Mesothelial cell of epicardium (in vitro differentiated cells): ENCODE data around the gene NPHP4. TPM values are rescaled to one million over a fixed set of nuclear protein-coding genes. Genes with fewer than 3 reads are reported as not detected.

Source experiments
- DNase-seq, 2 experiments: peaks; one replicate each; pipeline ENCODE4 v3.0.0; 2021; ENCODE audit warnings: low spot score in 2 of 2; ENCODE audit not compliant: unreplicated experiment in 2 of 2
- H3K27ac Mint-ChIP-seq: 2 replicates; pipeline ENCODE4 v1.8.0; 2021; ENCODE audit warnings: mixed read lengths
- H3K27me3 Mint-ChIP-seq: 2 replicates; pipeline ENCODE4 v1.8.0; 2021; ENCODE audit warnings: low read depth, mixed read lengths
- H3K36me3 Mint-ChIP-seq: 2 replicates; pipeline ENCODE4 v1.8.0; 2021; ENCODE audit warnings: mixed read lengths
- H3K4me1 Mint-ChIP-seq: 2 replicates; pipeline ENCODE4 v1.8.0; 2021; ENCODE audit warnings: mixed read lengths
- H3K4me3 Mint-ChIP-seq: 2 replicates; pipeline ENCODE4 v1.8.0; 2021; ENCODE audit warnings: mild to moderate bottlenecking, moderate library complexity, mixed read lengths
- H3K9me3 Mint-ChIP-seq: 2 replicates; pipeline ENCODE4 v1.8.0; 2021; ENCODE audit warnings: mixed read lengths
- total RNA-seq: library from RNA; stranded (reverse); gene quantifications from 3 replicates; pipeline ENCODE4 v1.2.1, GENCODE V29; 2021
- TF ChIP-seq, protein P1 (sequence below): fragments of 200-600 bp; sonication (generic); IDR thresholded peaks from one replicate; pipeline ENCODE4 v1.5.0; 2021; ENCODE audit warnings: antibody characterized with exemption; ENCODE audit not compliant: unreplicated experiment

Gene NPHP4
- total RNA-seq, 1 donor from 2014 or later = 16.4 TPM

DNA sequence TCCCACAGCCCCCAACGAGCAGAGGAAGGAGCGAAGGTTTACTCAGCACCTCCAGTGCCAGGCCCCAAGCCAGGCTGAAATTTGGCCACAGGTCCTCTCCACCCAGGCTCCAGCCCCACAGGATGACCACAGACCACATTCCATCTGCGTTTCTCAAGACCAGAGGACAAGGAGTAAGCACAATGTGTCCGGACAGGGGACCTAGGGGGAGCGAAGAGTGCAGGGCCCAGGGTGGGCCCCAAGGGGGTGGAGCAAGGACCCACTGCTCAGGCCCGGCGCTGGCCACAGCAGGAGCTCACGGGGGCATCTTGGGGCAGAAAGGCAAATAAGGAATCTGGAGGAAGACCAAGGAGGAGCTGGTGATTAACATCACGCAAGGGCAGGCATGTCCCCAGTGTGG, 100.5 kb downstream of the NPHP4 start:
- peaks cover under 1% of the 10 kb centered on the region for H3K27me3 Mint-ChIP-seq
- no peak for DNase-seq
- peaks cover 15% of the 10 kb centered on the region for H3K36me3 Mint-ChIP-seq
- peaks cover 4% of the 10 kb centered on the region for H3K4me1 Mint-ChIP-seq
- no peak overlapping the region for H3K4me3 Mint-ChIP-seq
- H3K27ac Mint-ChIP-seq = no peak overlapping the region
- TF ChIP-seq, protein P1, sequence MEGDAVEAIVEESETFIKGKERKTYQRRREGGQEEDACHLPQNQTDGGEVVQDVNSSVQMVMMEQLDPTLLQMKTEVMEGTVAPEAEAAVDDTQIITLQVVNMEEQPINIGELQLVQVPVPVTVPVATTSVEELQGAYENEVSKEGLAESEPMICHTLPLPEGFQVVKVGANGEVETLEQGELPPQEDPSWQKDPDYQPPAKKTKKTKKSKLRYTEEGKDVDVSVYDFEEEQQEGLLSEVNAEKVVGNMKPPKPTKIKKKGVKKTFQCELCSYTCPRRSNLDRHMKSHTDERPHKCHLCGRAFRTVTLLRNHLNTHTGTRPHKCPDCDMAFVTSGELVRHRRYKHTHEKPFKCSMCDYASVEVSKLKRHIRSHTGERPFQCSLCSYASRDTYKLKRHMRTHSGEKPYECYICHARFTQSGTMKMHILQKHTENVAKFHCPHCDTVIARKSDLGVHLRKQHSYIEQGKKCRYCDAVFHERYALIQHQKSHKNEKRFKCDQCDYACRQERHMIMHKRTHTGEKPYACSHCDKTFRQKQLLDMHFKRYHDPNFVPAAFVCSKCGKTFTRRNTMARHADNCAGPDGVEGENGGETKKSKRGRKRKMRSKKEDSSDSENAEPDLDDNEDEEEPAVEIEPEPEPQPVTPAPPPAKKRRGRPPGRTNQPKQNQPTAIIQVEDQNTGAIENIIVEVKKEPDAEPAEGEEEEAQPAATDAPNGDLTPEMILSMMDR = no peak
- peaks cover 6% of the 10 kb centered on the region for H3K9me3 Mint-ChIP-seq

DNA sequence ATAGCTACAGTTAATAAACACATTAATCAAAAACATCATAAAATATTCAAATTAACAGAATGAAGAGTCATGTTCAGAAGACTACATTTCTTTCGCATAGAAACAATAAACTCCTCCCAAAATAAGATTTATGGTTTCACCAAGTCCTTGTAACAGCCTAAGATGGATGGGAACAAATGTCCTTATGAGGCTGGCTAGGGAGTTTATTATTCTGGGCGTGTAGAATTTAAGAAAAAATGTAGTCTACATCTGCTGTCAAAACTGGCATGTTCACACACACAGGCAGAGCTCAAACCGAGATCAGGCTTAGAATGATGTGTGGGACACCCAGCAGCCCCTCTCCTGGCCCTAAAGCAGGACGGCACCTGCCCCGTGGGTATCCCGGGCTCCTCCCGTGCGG, 101.1 kb downstream of the NPHP4 start:
- no peak overlapping the region for H3K27ac Mint-ChIP-seq
- H3K36me3 Mint-ChIP-seq = peaks cover 15% of the 10 kb centered on the region
- peaks cover 8% of the 10 kb centered on the region for H3K4me1 Mint-ChIP-seq
- H3K9me3 Mint-ChIP-seq = peaks cover 6% of the 10 kb centered on the region
- DNase-seq = no peak
- TF ChIP-seq, protein P1 = no peak
- H3K27me3 Mint-ChIP-seq = no peaks in the 10 kb centered on the region
- H3K4me3 Mint-ChIP-seq = no peak overlapping the region

DNA sequence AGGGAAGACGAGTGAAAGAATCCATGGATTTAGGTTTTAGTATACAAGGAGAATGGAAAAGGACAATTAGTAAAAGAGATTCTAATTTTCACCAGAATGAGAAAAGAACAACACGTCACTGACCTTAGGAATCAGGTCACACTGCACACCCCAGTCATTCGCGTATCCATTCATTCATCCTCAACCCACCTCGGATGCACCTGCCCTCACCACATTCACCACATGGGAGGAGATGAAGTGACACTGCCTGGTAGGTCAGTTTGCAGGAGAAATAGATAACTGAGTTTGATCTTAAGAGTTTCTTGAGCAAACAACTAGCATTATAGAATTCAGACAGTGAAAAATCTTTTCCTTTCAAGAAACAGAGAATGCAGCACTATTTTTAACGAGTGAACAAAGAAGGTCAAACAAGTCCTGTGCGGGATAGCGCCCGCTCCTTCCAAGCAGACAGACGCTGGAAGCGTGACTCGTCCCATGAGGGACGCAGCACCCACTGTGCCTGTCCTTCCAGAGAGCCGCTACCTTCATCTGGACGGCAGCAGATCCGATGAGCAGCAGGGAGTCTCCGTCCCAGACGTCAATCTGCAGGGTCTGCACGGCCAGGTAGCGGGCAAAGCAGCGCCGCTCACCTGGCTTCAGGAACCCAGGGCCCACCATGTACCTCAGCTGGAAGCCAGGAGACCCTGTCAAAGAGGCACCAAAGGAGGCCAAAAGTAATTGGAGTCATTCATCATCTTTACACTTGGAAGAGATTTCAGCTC, 101.7 kb downstream of the NPHP4 start:
- Mint-ChIP-seq H3K4me3 (no peak overlapping the region), H3K27me3 (no peaks in the 10 kb centered on the region), H3K36me3 (peaks cover 15% of the 10 kb centered on the region), H3K27ac (no peak overlapping the region), H3K4me1 (peaks cover 14% of the 10 kb centered on the region), H3K9me3 (peaks cover 6% of the 10 kb centered on the region)
- TF ChIP-seq, protein P1 = no peak
- DNase-seq = no peak

DNA sequence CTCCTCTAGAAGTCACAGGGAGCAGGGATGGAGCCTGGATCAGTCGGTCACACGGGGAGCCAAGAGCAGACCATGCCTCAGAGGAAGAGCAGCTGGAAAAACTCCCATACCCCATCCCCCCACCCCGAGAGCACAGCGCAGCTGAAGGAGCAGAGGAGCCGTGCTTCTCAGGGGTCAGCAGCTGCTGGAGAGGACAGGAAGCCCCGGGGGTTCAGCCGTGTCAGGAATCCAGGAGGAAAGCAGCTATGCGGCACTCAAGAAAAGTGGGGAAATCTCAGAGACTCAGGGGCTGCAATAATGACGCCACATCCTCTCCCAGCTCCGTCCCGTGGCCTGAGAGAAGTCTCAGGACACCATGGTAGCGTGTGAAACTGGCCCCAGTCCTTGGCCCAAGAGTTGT, 102.3 kb downstream of the NPHP4 start:
- Mint-ChIP-seq H3K9me3 (peaks cover 5% of the 10 kb centered on the region), H3K27ac (peak overlapping the region; percentile 27), H3K4me1 (peaks cover 15% of the 10 kb centered on the region), H3K4me3 (no peak overlapping the region), H3K27me3 (no peaks in the 10 kb centered on the region), H3K36me3 (peaks cover 14% of the 10 kb centered on the region)
- TF ChIP-seq, protein P1 = no peak
- no peak for DNase-seq

DNA sequence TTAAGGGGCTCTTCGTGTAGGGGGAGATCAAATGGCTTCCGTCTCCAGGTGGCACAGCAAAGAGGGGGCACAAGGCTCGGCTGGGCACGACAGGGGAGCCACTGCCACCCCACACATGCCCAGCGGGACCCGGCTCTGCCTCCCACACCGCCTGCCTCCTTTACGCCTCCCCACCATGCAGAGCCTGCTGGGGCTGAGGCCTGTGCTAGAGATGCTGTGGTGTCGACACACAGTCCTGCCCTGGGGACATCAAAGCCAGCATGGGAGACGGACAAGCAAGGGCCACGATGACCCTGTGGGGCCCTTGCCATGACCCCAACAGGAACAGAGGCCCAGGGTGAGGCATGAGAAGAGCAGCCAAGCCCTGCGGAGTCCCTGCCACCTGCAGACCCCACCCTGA, 102.8 kb downstream of the NPHP4 start:
- H3K27ac Mint-ChIP-seq = no peak overlapping the region
- TF ChIP-seq, protein P1 = no peak
- no peak for DNase-seq
- peaks cover 15% of the 10 kb centered on the region for H3K4me1 Mint-ChIP-seq
- peaks cover under 1% of the 10 kb centered on the region for H3K9me3 Mint-ChIP-seq
- H3K4me3 Mint-ChIP-seq = no peak overlapping the region
- peaks cover 10% of the 10 kb centered on the region for H3K36me3 Mint-ChIP-seq
- no peaks in the 10 kb centered on the region for H3K27me3 Mint-ChIP-seq
